Measurements from ENCODE around the gene NR1I2.

- TF ChIP-seq REST (IDR thresholded peaks at IDR 0.05; ENCODE audit: low read depth) (no peak), EP300 (IDR thresholded peaks at IDR 0.05; ENCODE audit: borderline replicate concordance) (no peak), TAF1 (IDR thresholded peaks at IDR 0.05; ENCODE audit: low read depth) (no peak), RAD21 (IDR thresholded peaks at IDR 0.05; ENCODE audit: low read depth) (no peak), CREB1 (IDR thresholded peaks at IDR 0.05; ENCODE audit: low read depth) (no peak), USF1 (IDR thresholded peaks at IDR 0.05) (no peak), ZBTB7A (IDR thresholded peaks at IDR 0.05; ENCODE audit: low read depth) (no peak), NFIC (IDR thresholded peaks at IDR 0.05) (no peak), FOXM1 (IDR thresholded peaks at IDR 0.05; ENCODE audit: borderline replicate concordance, low read depth) (no peak), CEBPB (IDR thresholded peaks at IDR 0.05) (no peak), YY1 (IDR thresholded peaks at IDR 0.05; ENCODE audit: low read depth) (no peak), EGR1 (IDR thresholded peaks at IDR 0.05) (no peak), MAX (IDR thresholded peaks at IDR 0.05) (no peak), TEAD4 (IDR thresholded peaks at IDR 0.05) (no peak)
Observed at GRCh38 chr3:119796785-119797184, 14.9 kb downstream of the NR1I2 start.

All from Ishikawa (cell line).